IMR-90 (cell line): Measurements from ENCODE around the gene GTPBP4.

Experiments
- BHLHE40 ChIP-seq: fragments of 150-350 bp; IDR thresholded peaks from 2 replicates; pipeline ENCODE4 v1.6.1; 2016; ENCODE audit warnings: mild to moderate bottlenecking, low read depth, low read length
- CEBPB ChIP-seq: IDR thresholded peaks from 2 replicates; pipeline ENCODE4 v1.6.1; 2012; ENCODE audit warnings: low read depth, low read length, improper control_type of control experiment
- CHD1 ChIP-seq: IDR thresholded peaks from 2 replicates; pipeline ENCODE4 v1.6.1; 2012; ENCODE audit warnings: low read depth, low read length, improper control_type of control experiment
- CTCF ChIP-seq: conservative IDR thresholded peaks from 2 replicates; pipeline ENCODE4 v1.5.1; 2012; ENCODE audit warnings: mild to moderate bottlenecking, low read depth, low read length, improper control_type of control experiment
- ELK1 ChIP-seq: fragments of 150-350 bp; IDR thresholded peaks from 2 replicates; pipeline ENCODE4 v1.6.1; 2016; ENCODE audit warnings: low read depth, mild to moderate bottlenecking, low read length, moderate library complexity, borderline replicate concordance
- MAFK ChIP-seq: IDR thresholded peaks from 2 replicates; pipeline ENCODE4 v1.6.1; 2012; ENCODE audit warnings: low read depth, low read length, improper control_type of control experiment
- POLR2A ChIP-seq: IDR thresholded peaks from 2 replicates; pipeline ENCODE4 v1.6.1; 2012; ENCODE audit warnings: mild to moderate bottlenecking, low read depth, low read length
- RAD21 ChIP-seq: IDR thresholded peaks from 2 replicates; pipeline ENCODE4 v1.6.1; 2012; ENCODE audit warnings: low read length, improper control_type of control experiment
- RCOR1 ChIP-seq: IDR thresholded peaks from 2 replicates; pipeline ENCODE4 v1.6.1; 2012; ENCODE audit warnings: mild to moderate bottlenecking, low read length, improper control_type of control experiment; ENCODE audit not compliant: insufficient replicate concordance
- RFX5 ChIP-seq: IDR thresholded peaks from 2 replicates; pipeline ENCODE4 v1.8.0; 2012; ENCODE audit warnings: low read depth, mild to moderate bottlenecking, low read length, moderate library complexity
- SMC3 ChIP-seq: fragments of 150-350 bp; IDR thresholded peaks from 2 replicates; pipeline ENCODE4 v1.6.1; 2016; ENCODE audit warnings: low read depth, mild to moderate bottlenecking, antibody characterized with exemption, low read length, moderate library complexity
- USF2 ChIP-seq: fragments of 150-350 bp; IDR thresholded peaks from 2 replicates; pipeline ENCODE4 v1.6.1; 2017; ENCODE audit warnings: mild to moderate bottlenecking, antibody characterized with exemption, low read length, low read depth

GRCh38 chr10:997266-998022, 9.2 kb downstream of the GTPBP4 start:
- TF ChIP-seq POLR2A (no peak), CTCF (no peak), BHLHE40 (no peak), CEBPB (no peak), ELK1 (no peak), RAD21 (no peak), MAFK (no peak), USF2 (no peak), SMC3 (no peak), CHD1 (no peak), RCOR1 (no peak), RFX5 (no peak)
